ENCODE data around the gene KCNG2.
"Not testable (repeated sequence)": the region's sequence is repeated elsewhere in the genome, so short reads cannot be mapped to it uniquely, and the experiment has no call there.

KCNG2 gene

GRCh38 chr18:79875931-79876461 is 78.3 kb downstream of the KCNG2 start:
- DNase-seq (no peak), ATAC-seq (no peak)
- no peak overlapping the region for H3K27ac Mint-ChIP-seq
- H3K4me3 Mint-ChIP-seq = no peak overlapping the region
- no peaks in the 10 kb centered on the region for H3K36me3 Mint-ChIP-seq (ENCODE audit: low read depth)
- no peaks in the 10 kb centered on the region for H3K9me3 Mint-ChIP-seq
- no peaks in the 10 kb centered on the region for H3K4me1 Mint-ChIP-seq
- peaks cover 6% of the 10 kb centered on the region for H3K27me3 Mint-ChIP-seq

GRCh38 chr18:79876497-79876896 is 78.8 kb downstream of the KCNG2 start:
- peaks cover 6% of the 10 kb centered on the region for H3K27me3 Mint-ChIP-seq
- no peaks in the 10 kb centered on the region for H3K36me3 Mint-ChIP-seq (ENCODE audit: low read depth)
- no peak overlapping the region for H3K27ac Mint-ChIP-seq
- ATAC-seq (no peak), DNase-seq (no peak)
- H3K9me3 Mint-ChIP-seq = no peaks in the 10 kb centered on the region
- no peaks in the 10 kb centered on the region for H3K4me1 Mint-ChIP-seq
- H3K4me3 Mint-ChIP-seq = no peak overlapping the region

DNA sequence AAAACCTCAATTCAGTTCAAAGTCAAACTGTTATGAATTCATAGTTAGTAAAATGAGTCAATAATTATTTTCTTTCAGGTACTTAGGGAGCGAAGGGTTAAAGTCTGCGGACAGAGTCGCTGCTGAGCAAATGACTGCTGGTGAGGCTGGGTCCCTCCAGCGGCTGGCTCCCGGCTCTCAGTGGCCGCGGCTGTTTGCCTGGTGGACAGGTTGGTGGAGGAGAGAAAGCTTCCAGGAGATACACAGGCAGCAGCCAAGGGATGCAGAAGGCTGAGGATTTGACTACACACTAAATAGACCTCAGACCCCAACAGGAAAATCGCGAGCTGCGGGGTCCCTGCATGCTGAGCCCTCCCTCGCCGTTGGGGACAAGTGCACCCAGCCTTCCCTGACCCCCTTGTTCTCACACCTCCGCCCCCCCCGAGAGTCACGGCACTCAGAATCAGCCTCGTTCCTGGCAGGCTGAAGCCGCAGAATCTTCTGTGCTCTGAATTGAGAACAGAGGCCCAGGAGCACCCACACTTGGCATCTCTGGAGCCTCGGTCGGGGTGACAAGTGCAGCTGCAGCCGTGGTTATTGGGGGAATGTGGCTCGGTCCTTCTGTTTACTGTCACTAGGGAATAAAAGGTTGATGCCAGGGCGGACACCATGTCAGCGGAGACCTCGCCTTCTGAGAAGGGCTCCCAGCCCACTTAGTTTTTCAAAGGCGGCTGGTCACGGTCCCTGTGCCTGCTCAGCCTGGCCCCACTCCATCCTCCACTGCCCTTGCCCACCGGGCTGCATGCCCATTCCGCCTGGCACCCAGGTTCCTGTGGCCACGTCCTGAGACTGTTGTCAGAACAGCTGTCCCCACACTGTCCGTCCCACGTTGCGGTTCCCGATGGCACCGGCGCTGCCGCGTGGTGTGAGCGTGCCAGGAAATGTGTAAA is 79.7 kb downstream of the KCNG2 start:
- Mint-ChIP-seq H3K4me3 (no peak overlapping the region), H3K27ac (no peak overlapping the region), H3K36me3 (ENCODE audit: low read depth) (no peaks in the 10 kb centered on the region), H3K4me1 (no peaks in the 10 kb centered on the region), H3K27me3 (peaks cover 6% of the 10 kb centered on the region), H3K9me3 (no peaks in the 10 kb centered on the region)
- DNase-seq (no peak), ATAC-seq (no peak)

DNA sequence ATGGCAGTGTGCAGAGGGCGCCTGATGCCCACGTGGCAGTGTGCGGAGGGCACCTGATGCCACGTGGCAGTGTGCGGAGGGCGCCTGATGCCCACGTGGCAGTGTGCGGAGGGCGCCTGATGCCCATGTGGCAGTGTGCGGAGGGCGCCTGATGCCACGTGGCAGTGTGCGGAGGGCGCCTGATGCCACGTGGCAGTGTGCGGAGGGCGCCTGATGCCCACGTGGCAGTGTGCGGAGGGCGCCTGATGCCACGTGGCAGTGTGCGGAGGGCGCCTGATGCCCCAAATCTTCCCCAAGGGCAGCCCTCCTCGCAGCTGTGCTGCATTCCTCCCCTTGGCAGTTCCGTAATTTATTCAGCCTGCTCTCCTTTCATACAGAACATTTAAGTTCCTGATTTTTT is 80.5 kb downstream of the KCNG2 start:
- not testable (repeated sequence) for H3K27ac Mint-ChIP-seq; H3K27me3 Mint-ChIP-seq; H3K9me3 Mint-ChIP-seq; H3K36me3 Mint-ChIP-seq (ENCODE audit: low read depth); H3K4me3 Mint-ChIP-seq; H3K4me1 Mint-ChIP-seq; ATAC-seq; DNase-seq

DNA sequence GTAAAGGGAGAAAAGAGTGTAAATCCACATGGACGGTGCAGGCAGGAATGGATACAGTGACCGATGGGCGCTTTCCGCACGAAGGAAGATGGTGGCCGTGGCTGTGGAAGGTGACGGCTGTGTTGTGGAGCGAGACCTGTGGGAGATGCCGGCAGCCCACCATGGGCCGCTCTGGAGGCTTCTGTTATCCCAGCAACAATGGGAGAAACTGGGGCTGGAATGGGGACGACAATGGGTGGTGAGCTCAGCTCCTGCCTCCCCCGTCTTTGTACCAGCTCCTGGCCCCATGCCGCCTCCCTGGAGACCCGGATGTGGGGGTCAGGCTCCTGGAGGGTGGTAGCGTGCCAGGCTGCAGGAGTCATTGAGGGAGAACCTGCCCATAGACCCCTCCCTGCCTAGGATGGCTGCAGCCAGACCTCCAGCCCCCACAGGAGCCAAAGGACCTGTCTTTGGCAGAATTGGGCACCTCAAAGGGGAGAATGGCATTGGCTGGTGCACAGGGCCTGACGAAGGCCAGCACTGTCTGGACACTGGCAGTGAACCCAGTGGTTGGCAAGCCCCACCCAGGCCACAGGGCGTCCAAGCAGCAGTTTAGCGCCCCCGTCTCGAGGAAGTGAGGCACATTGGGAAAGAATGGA is 81.1 kb downstream of the KCNG2 start:
- Mint-ChIP-seq H3K9me3 (no peaks in the 10 kb centered on the region), H3K4me3 (no peak overlapping the region), H3K4me1 (no peaks in the 10 kb centered on the region), H3K36me3 (ENCODE audit: low read depth) (no peaks in the 10 kb centered on the region), H3K27me3 (peaks cover 4% of the 10 kb centered on the region), H3K27ac (no peak overlapping the region)
- ATAC-seq (no peak), DNase-seq (no peak)

DNA sequence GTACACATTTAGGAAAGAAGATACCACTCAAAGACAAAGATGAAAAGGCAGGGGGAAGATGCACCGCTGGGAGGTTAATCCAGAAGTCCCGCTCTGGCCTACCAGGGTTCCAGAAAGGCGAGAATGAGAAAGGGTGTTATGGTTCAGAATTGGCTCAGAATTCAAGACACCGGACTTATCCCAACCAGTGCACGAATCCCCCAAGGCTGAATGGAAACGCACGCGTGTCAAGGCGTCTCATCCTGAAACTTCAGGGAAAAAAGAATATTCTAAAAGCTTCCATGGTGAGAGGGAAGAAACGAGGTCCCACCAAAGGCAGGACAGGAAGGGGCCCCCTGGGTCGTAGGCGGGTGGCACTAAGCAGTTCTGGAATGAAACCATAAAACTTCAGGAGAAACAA is 81.8 kb downstream of the KCNG2 start:
- no peaks in the 10 kb centered on the region for H3K27me3 Mint-ChIP-seq
- no peaks in the 10 kb centered on the region for H3K4me1 Mint-ChIP-seq
- DNase-seq = no peak
- no peak overlapping the region for H3K27ac Mint-ChIP-seq
- ATAC-seq = no peak
- H3K36me3 Mint-ChIP-seq (ENCODE audit: low read depth) = no peaks in the 10 kb centered on the region
- no peak overlapping the region for H3K4me3 Mint-ChIP-seq
- H3K9me3 Mint-ChIP-seq = no peaks in the 10 kb centered on the region

GRCh38 chr18:79881695-79882094 is 84.0 kb downstream of the KCNG2 start:
- Mint-ChIP-seq H3K27ac (no peak overlapping the region), H3K27me3 (no peaks in the 10 kb centered on the region), H3K4me3 (no peak overlapping the region)

GRCh38 chr18:79882522-79883241 is 84.9 kb downstream of the KCNG2 start:
- Mint-ChIP-seq H3K9me3 (no peaks in the 10 kb centered on the region), H3K27me3 (no peaks in the 10 kb centered on the region), H3K36me3 (ENCODE audit: low read depth) (no peaks in the 10 kb centered on the region), H3K4me1 (no peaks in the 10 kb centered on the region), H3K4me3 (no peak overlapping the region), H3K27ac (no peak overlapping the region)
- no peak for DNase-seq
- no peak for ATAC-seq

More at GRCh38 chr18:79881695-79882094, 84.0 kb downstream of the KCNG2 start:
- no peak for ATAC-seq
- no peaks in the 10 kb centered on the region for H3K9me3 Mint-ChIP-seq
- no peaks in the 10 kb centered on the region for H3K4me1 Mint-ChIP-seq
- DNase-seq = no peak
- H3K36me3 Mint-ChIP-seq (ENCODE audit: low read depth) = no peaks in the 10 kb centered on the region

DNA sequence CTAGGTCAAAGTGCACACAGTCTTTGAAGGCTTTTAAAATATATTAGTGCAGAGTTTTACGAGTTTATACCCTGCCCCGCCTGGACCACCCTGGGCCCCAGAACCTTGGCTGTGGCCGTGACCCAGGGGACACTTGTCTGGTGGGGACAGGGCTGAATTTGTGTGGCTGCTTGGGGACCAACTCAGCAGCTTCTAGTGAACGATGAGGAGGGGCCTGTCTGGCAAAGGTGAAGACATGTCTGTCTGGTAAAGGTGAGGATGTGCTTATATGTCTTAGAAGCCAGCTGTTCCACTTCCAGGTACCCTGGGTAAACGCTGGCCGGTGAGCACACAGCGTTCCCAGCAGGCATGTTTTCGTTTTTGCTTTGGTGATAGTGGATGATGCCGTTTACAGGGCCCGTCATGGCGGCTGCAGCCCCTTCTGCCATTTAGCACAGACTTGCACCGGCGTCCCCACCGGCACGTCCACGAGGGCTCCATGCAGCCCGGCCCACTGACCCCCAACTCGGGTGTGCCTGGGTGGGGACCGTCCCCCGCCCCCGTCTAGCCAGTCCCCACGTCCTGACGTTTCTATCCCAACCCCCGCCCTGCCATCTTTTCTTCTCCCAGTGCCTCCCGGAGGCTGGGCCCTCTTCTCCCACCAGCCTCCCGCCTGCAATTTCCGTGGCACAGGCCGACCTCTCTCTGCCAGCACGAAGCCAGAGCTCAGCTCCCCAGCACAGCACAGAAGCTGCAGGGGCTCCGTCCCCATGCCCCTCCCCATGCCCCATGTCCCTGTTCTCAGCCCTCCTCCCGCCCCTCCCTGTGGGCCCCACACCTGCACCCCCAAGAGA is 85.9 kb downstream of the KCNG2 start:
- Mint-ChIP-seq H3K4me1 (no peaks in the 10 kb centered on the region), H3K4me3 (no peak overlapping the region), H3K36me3 (ENCODE audit: low read depth) (no peaks in the 10 kb centered on the region), H3K27ac (no peak overlapping the region), H3K27me3 (no peaks in the 10 kb centered on the region), H3K9me3 (no peaks in the 10 kb centered on the region)
- ATAC-seq (no peak), DNase-seq (no peak)

DNA sequence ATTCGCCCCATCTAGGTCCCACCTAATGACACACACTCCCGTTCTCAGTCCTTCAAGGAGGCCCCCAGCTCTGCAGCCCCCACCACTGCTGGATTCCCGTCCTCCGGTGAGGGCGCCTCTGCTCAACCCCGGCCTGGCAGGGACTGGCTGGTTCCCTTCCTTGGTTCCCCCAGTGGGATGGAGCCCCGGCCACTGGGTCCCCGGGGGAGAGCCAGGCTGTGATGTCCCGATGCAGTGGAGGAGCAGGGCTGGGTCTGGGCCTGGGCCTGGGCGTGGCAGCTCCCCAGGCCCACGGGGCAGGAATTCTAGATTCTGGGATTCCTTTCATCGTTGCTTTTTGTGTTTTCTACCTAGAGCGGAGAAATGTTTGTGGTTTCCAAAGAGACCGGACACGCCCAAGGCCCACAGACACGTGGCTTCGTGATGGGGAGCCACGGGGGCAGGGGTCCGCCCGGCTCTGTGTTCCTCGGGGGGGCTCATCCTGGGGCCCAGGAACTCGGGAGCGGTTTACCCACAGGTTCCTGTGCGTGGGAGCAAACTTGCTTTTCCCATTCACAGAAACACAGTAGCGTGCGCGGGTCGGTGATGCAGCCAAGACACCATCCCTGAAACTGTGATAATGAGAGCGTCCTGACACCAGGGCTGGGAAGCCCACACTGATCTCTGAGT is 86.7 kb downstream of the KCNG2 start:
- Mint-ChIP-seq H3K9me3 (peaks cover 7% of the 10 kb centered on the region), H3K4me3 (no peak overlapping the region), H3K36me3 (ENCODE audit: low read depth) (no peaks in the 10 kb centered on the region), H3K27ac (no peak overlapping the region), H3K4me1 (no peaks in the 10 kb centered on the region), H3K27me3 (no peaks in the 10 kb centered on the region)
- no peak for ATAC-seq
- no peak for DNase-seq

DNA sequence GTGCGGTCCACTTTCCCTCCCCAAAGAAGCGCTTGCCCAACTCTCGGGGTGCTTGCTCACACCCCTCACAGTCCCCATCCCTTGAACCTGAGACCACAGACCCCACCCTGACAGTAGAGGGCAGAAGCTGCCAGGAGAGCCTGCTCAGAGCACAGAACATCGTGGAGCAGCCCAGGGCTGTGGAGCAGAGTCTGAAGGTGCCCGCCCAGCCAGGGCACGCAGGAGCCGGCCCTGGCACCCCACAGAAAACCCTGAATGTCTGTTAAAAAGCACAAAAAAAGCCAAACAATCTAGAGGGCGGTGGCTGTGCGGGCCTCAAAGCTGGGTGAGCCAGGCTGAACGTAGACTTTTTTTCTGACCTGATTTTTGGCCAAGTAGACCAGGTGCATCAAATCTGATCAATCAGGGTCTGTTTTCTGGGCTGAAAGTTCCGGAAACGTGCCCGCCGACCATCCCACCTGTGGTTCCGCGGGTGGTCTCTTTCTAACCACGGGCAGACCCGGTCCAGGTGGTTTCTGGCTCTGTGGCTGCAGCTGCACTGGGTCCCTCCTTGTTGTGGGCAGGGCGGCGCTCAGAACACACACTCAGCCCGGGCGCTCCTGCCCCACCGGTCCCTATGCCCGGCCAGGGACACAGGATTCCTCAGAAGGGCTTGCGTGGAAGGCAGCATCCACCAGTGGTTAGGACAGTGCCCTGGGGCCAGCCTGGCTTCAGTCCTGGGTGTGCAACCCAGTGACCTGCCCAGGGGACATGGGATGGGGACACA is 87.4 kb downstream of the KCNG2 start:
- Mint-ChIP-seq H3K27me3 (no peaks in the 10 kb centered on the region), H3K4me3 (no peak overlapping the region), H3K27ac (no peak overlapping the region), H3K9me3 (peaks cover 10% of the 10 kb centered on the region), H3K4me1 (peaks cover under 1% of the 10 kb centered on the region), H3K36me3 (ENCODE audit: low read depth) (no peaks in the 10 kb centered on the region)
- DNase-seq (no peak), ATAC-seq (no peak)

- Mint-ChIP-seq H3K4me1 (peaks cover 8% of the 10 kb centered on the region), H3K4me3 (no peak overlapping the region), H3K9me3 (peaks cover 28% of the 10 kb centered on the region), H3K27me3 (no peaks in the 10 kb centered on the region), H3K27ac (no peak overlapping the region), H3K36me3 (ENCODE audit: low read depth) (no peaks in the 10 kb centered on the region)
- ATAC-seq (no peak), DNase-seq (no peak)
Measured at GRCh38 chr18:79887181-79888000, 89.7 kb downstream of the KCNG2 start.

All from activated naive CD8-positive, alpha-beta T cell treated with anti-CD3 and anti-CD28 coated beads, Interleukin-2, amount 50 U/mL, for 24 hours (primary cell).